Vein endothelial cell (primary cell): ENCODE results near the gene RTL1. TPM values are rescaled to one million over a fixed set of nuclear protein-coding genes. Genes with fewer than 3 reads are reported as not detected.

ENCODE experiments used
- small RNA-seq: library from RNA; depleted of rRNA; stranded (forward); fragments of <200 nt; gene quantifications from one replicate; pipeline ENCODE3, GENCODE V24; 2012
- total RNA-seq: library from RNA; depleted of rRNA; stranded (reverse); fragments of >200 nt; gene quantifications from 2 replicates; pipeline ENCODE4 v1.2.3, GENCODE V29; 2012

The RTL1 gene
- total RNA-seq, result not detected in 2 replicates

GRCh38 chr14:100903672-100904185 lies at the start of gene RTL1:
TSS of gene RTL1 (minus strand) at chr14:100903722. CDS start at chr14:100884788, 18,934 bp downstream.

Small RNAs within 50 kb of the gene (small RNA-seq; reads per million reads assigned to genes)
- gene MIR127 (not detected), gene MIR136 (not detected), gene MIR337 (2.5 reads per million, percentile 84 among the genes with 10 or more reads in this experiment), gene MIR370 (8.3 reads per million, percentile 95 among the genes with 10 or more reads in this experiment), gene MIR431 (not detected), gene MIR432 (not detected), gene MIR433 (not detected), gene MIR493 (7.4 reads per million, percentile 95 among the genes with 10 or more reads in this experiment), gene RF02145 (not detected), gene SNORD112 (0.13 reads per million), gene SNORD113-1 (not detected), gene SNORD113-2 (not detected), gene SNORD113-3 (3.0 reads per million, percentile 87 among the genes with 10 or more reads in this experiment), gene SNORD113-4 (5.3 reads per million, percentile 93 among the genes with 10 or more reads in this experiment), gene SNORD113-5 (28.6 reads per million, percentile 98 among the genes with 10 or more reads in this experiment), gene SNORD113-6 (26.3 reads per million, percentile 97 among the genes with 10 or more reads in this experiment), gene SNORD113-7 (75.7 reads per million, percentile 98 among the genes with 10 or more reads in this experiment), gene SNORD113-8 (197 reads per million, percentile 99 among the genes with 10 or more reads in this experiment), gene SNORD113-9 (27.9 reads per million, percentile 98 among the genes with 10 or more reads in this experiment), gene SNORD114-1 (75.3 reads per million, percentile 98 among the genes with 10 or more reads in this experiment), gene SNORD114-2 (not detected), gene SNORD114-3 (4.0 reads per million, percentile 91 among the genes with 10 or more reads in this experiment)

Other genes starting within 250 kb of the RTL1 start
- not detected in 2 replicates for gene DLK1, start 176.8 kb downstream of the RTL1 start, total RNA-seq
- gene MEG3, start 77.6 kb downstream of the RTL1 start, total RNA-seq, result 10.8 and 11.0 TPM in 2 replicates